ENCODE data around the gene GAPVD1. TPM values are rescaled to one million over a fixed set of nuclear protein-coding genes. Genes with fewer than 3 reads are reported as not detected.

The GAPVD1 gene
- total and polyA plus RNA-seq, 2 of the 8 experiments (the other 6 are each of a cell fraction or from before 2014, with no cell fraction given) = 5.5 to 40.5 TPM

DNA sequence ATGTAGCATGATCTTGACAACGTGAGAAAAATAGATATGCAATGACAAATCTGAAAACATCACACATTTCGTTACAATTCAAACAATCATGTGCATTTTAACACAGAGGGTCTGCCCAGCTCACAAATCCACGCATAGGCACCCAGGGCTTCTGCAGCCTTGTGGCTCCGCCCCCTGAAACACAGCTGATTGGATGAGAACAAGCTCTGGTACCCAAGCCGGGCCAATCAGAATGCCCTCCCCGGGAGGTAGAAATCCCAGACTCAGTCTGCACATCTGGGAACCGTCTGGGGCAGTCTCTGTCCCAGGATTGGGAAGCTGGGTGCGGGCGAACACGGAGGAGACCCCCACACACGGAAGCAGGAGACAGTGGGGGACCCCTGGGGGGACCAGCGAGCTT, 137.5 kb downstream of the GAPVD1 start (continued):
- TF ChIP-seq, protein P1, sequence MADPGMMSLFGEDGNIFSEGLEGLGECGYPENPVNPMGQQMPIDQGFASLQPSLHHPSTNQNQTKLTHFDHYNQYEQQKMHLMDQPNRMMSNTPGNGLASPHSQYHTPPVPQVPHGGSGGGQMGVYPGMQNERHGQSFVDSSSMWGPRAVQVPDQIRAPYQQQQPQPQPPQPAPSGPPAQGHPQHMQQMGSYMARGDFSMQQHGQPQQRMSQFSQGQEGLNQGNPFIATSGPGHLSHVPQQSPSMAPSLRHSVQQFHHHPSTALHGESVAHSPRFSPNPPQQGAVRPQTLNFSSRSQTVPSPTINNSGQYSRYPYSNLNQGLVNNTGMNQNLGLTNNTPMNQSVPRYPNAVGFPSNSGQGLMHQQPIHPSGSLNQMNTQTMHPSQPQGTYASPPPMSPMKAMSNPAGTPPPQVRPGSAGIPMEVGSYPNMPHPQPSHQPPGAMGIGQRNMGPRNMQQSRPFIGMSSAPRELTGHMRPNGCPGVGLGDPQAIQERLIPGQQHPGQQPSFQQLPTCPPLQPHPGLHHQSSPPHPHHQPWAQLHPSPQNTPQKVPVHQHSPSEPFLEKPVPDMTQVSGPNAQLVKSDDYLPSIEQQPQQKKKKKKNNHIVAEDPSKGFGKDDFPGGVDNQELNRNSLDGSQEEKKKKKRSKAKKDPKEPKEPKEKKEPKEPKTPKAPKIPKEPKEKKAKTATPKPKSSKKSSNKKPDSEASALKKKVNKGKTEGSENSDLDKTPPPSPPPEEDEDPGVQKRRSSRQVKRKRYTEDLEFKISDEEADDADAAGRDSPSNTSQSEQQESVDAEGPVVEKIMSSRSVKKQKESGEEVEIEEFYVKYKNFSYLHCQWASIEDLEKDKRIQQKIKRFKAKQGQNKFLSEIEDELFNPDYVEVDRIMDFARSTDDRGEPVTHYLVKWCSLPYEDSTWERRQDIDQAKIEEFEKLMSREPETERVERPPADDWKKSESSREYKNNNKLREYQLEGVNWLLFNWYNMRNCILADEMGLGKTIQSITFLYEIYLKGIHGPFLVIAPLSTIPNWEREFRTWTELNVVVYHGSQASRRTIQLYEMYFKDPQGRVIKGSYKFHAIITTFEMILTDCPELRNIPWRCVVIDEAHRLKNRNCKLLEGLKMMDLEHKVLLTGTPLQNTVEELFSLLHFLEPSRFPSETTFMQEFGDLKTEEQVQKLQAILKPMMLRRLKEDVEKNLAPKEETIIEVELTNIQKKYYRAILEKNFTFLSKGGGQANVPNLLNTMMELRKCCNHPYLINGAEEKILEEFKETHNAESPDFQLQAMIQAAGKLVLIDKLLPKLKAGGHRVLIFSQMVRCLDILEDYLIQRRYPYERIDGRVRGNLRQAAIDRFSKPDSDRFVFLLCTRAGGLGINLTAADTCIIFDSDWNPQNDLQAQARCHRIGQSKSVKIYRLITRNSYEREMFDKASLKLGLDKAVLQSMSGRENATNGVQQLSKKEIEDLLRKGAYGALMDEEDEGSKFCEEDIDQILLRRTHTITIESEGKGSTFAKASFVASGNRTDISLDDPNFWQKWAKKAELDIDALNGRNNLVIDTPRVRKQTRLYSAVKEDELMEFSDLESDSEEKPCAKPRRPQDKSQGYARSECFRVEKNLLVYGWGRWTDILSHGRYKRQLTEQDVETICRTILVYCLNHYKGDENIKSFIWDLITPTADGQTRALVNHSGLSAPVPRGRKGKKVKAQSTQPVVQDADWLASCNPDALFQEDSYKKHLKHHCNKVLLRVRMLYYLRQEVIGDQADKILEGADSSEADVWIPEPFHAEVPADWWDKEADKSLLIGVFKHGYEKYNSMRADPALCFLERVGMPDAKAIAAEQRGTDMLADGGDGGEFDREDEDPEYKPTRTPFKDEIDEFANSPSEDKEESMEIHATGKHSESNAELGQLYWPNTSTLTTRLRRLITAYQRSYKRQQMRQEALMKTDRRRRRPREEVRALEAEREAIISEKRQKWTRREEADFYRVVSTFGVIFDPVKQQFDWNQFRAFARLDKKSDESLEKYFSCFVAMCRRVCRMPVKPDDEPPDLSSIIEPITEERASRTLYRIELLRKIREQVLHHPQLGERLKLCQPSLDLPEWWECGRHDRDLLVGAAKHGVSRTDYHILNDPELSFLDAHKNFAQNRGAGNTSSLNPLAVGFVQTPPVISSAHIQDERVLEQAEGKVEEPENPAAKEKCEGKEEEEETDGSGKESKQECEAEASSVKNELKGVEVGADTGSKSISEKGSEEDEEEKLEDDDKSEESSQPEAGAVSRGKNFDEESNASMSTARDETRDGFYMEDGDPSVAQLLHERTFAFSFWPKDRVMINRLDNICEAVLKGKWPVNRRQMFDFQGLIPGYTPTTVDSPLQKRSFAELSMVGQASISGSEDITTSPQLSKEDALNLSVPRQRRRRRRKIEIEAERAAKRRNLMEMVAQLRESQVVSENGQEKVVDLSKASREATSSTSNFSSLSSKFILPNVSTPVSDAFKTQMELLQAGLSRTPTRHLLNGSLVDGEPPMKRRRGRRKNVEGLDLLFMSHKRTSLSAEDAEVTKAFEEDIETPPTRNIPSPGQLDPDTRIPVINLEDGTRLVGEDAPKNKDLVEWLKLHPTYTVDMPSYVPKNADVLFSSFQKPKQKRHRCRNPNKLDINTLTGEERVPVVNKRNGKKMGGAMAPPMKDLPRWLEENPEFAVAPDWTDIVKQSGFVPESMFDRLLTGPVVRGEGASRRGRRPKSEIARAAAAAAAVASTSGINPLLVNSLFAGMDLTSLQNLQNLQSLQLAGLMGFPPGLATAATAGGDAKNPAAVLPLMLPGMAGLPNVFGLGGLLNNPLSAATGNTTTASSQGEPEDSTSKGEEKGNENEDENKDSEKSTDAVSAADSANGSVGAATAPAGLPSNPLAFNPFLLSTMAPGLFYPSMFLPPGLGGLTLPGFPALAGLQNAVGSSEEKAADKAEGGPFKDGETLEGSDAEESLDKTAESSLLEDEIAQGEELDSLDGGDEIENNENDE (IDR thresholded peaks at IDR 0.05; ENCODE audit: insufficient replicate concordance, low read length) = no peak
- TF ChIP-seq POU5F1 (IDR thresholded peaks at IDR 0.05; ENCODE audit: low read depth, low read length) = no peak
- no peak for TF ChIP-seq CREB1 (IDR thresholded peaks at IDR 0.05)
- TF ChIP-seq HDAC6 (IDR thresholded peaks at IDR 0.05; ENCODE audit: low read depth, low read length) = no peak
- no peak for TF ChIP-seq MAFK (IDR thresholded peaks at IDR 0.05; ENCODE audit: low read depth, low read length)
- no peak for TF ChIP-seq GABPA (IDR thresholded peaks at IDR 0.05; ENCODE audit: borderline replicate concordance, insufficient read depth, low read length)
